Activated naive CD8-positive, alpha-beta T cell treated with anti-CD3 and anti-CD28 coated beads, Interleukin-2, amount 50 U/mL, for 16 hours (primary cell): Measurements from ENCODE around the gene IPO5.
"Not testable (repeated sequence)": the region's sequence is repeated elsewhere in the genome, so short reads cannot be mapped to it uniquely, and the experiment has no call there.

Experiments
- DNase-seq: peaks from one replicate; pipeline ENCODE4 v3.0.0-alpha.2; 2020; ENCODE audit warnings: low read depth, low spot score

The IPO5 gene

GRCh38 chr13:98014766-98015165 is 61.3 kb downstream of the IPO5 start:
- no peak for DNase-seq

- DNase-seq = no peak
These were observed 64.8 kb downstream of the IPO5 start for GRCh38 chr13:98018293-98018692.

GRCh38 chr13:98019186-98019585 is 65.7 kb downstream of the IPO5 start:
- no peak for DNase-seq

DNA sequence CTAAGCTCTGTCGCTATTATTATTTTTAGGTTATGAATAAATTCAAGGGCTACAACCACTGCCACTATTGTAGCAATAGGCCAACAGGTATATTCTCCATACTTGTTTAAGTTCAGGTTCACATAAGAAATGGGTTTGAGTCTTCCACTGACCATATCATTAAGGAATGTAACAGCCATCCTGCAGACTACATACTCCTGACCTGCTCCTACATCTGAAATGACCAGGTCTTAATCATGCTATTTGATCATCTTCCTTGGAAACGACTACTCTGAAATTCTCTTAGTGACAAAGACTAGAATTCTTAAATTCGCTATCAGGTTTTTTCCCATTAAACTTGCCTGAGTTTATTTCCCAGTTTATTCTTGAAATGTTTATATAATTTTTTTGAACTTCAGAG is 66.8 kb downstream of the IPO5 start:
- DNase-seq = no peak

- no peak for DNase-seq
These were observed 68.7 kb downstream of the IPO5 start for GRCh38 chr13:98022210-98022609.

GRCh38 chr13:98025480-98026025 is 72.1 kb downstream of the IPO5 start:
- no peak for DNase-seq

DNA sequence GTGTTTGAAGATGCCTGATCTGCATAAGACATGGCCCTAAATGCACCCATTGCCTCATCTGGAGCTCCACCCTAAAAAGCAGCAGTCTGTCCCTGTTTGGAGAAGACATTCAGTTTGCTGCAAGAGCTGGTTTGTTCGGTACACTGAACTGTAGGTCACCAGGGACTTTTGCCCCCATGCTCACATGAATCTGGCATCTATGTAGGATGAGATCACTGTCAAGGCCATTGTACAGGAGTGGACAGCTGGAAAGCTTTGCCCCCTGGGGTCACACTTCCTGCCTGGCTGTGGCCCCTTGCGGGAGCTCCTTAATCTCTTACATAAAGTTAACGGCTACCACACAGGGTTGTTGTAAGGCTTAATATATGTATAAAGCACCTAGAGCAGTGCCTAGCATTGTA is 73.0 kb downstream of the IPO5 start:
- no peak for DNase-seq

DNA sequence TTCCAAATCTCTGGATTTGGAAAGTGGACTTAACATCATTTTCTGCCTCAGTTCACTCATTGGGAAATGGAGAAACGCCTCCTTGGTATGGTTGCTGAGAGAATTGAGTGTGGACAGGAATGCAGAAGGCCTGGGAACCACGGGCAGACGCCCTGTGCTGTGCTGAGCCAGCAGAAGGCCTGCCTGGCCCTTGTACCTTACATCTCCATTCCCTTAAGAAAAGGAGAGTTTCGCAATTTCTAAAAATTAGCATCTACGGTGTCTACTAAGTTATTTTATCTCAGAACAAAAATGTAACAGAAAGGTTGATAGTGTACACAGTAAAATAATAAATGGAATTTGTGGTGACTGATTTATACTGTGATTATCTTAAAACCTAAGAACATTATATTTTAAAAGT is 78.7 kb downstream of the IPO5 start:
- DNase-seq = no peak

GRCh38 chr13:98033277-98034247 is 80.1 kb downstream of the IPO5 start:
- no peak for DNase-seq

DNA sequence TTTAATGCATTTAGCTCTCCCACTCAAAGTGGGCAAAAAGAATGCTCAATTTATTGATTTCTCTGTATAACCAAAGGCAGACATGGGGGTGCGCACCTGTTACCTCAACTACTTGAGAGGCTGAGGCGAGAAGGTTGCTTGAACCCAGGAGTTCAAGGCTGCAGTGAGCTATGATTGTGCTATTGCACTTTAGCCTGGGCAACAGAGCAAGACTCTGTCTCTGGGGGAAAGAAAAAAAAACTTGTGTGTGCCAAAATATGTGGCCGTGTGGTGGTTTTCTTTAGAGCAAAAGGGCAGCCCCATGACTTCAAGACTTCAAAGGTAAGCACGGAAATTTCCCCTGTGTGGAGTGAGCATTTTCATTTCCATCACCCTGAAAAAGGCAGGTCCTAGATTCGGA is 81.9 kb downstream of the IPO5 start:
- no peak for DNase-seq

- not testable (repeated sequence) for DNase-seq
These were observed 83.3 kb downstream of the IPO5 start for GRCh38 chr13:98036564-98037302.

DNA sequence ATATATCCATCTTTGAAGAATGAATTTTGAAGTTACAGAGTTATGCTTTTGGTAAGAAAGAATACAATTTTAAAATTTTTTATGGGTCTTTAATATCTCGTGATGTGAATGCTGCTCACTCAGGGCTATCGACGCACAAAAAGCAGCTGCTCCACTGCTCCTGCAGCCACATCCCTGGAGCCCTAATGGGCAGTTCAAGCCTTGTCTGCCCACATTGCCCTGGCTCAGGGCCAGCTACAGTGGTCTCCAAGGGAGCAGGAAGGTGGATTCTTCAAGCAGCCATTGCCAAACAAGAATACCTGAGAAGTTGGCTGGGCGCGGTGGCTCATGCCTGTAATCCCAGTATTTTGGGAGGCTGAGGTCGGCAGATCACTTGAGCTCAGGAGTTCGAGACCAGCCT is 85.8 kb downstream of the IPO5 start:
- no peak for DNase-seq

GRCh38 chr13:98039964-98040363 is 86.5 kb downstream of the IPO5 start:
- DNase-seq = no peak

- DNase-seq = no peak
These were observed 87.8 kb downstream of the IPO5 start for GRCh38 chr13:98041081-98041820.

GRCh38 chr13:98044301-98044700 is 90.8 kb downstream of the IPO5 start:
- no peak for DNase-seq

GRCh38 chr13:98047785-98048184 is 94.3 kb downstream of the IPO5 start:
- DNase-seq = not testable (repeated sequence)

GRCh38 chr13:98048265-98048664 is 94.8 kb downstream of the IPO5 start:
- no peak for DNase-seq

DNA sequence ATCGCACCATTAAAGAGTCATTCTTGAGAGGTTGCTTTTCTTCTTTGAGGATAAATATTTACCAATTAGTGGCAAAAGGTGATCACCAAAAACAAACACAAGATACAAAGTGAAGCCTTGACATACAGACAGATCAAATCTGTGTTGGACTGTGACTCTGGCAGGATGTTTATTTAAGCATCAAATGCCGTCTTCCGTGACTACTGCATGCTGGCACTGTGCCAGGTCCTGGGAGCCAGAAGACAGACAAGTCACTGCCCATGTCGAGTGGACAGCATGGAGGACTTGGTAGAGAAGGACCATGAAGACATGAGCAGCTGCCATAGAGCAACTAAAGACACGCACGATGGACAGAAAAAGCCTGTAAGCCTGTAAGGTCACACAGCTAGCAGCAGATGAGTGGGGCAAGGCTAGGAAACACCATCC is 96.6 kb downstream of the IPO5 start:
- no peak for DNase-seq

DNA sequence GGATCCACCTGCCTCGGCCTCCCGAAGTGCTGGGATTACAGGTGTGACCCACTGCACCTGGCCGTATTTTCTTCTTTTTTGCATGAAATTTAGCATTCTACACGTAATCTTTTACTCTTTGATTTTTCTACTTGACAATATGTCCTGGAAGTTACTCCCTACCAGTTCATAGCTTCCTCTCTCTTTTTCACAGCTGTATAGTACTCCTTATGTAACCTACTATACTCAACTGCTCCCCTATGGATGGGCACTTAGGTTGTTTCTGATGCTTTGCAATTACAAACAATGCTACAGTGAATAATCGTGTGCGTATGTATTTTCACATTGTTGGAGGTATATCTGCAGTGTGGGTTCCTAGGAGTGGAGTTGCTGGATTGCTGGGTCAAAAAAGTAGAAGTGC is 98.9 kb downstream of the IPO5 start:
- no peak for DNase-seq

- no peak for DNase-seq
These were observed 100.8 kb downstream of the IPO5 start for GRCh38 chr13:98054301-98054700.

DNA sequence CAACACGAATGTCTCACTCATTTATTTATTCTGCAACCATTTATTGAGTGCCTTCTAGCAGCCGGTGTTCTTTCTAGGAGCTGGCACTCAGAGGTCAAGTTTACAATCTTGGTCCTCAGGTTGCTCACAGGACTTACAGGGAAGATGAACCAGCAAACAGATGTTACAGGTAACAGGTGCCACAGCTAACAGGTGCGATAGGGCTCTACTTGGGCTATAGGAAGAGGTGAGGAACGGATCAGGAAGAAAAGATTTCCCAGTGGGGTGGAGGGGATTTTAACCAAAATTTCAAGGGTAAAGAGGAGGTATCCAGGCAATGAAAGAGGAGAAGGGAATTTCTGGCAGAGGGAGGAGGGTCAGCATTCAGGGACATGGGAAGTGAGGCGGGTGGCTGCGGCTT is 102.1 kb downstream of the IPO5 start:
- DNase-seq = no peak
